GM18907 (cell line): Measurements from ENCODE around the gene IQUB.
"Not testable (repeated sequence)": the region's sequence is repeated elsewhere in the genome, so short reads cannot be mapped to it uniquely, and the experiment has no call there.

Experiments
- ATAC-seq: cut with Tn5 transposase; IDR thresholded peaks from one replicate; pipeline ENCODE4 v1.9.1; 2021; ENCODE audit warnings: mild to moderate bottlenecking, moderate library complexity; ENCODE audit not compliant: unreplicated experiment

IQUB gene

DNA sequence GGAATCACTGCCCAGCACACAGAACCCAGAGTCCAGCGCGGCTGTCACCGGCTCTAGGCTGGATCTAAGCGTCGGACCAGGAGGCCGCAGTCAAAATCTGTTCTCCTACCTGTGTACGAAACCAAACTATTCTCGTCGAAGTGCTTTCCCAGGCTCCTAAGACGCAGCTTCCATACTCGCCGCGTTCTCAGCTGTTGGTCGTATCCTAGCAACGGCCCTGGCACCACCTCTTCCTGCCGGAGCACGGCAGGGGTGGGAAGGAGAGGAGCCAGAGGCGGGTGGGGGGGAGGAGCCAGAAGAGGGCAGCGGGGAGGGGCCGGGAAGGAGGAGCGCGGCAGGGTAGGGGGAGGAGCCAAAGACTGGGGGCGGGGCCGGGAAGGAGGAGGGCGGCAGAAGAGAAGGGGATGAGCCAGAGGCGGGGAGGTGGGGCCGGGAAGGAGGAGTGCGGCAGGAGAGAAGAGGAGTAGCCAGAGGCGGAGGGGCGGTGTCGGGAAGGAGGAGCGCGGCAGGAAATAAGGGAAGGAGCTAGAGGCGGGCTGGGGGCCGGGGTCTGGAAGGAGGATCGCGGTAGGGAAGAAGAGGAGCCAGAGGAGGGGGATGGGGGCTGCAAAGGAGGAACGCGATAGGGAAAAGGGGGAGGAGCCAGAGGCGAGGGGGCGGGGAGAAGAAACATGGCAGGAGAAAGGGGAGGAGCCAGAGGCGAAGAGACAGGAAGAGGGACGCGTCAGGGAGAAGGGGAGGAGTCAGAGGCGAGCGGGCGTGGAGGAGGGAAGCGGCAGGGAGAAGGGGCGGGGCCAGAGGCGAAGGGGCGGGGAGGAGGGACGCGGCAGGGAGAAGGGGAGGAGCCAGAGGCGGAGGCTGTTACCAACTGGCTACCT is at the start of gene IQUB:
Gene IQUB (minus strand): TSS at position 213 of the 878 bp plus-strand sequence. CDS start 22,255 bp downstream, outside the sequence.
- peak; percentile 78 for ATAC-seq

DNA sequence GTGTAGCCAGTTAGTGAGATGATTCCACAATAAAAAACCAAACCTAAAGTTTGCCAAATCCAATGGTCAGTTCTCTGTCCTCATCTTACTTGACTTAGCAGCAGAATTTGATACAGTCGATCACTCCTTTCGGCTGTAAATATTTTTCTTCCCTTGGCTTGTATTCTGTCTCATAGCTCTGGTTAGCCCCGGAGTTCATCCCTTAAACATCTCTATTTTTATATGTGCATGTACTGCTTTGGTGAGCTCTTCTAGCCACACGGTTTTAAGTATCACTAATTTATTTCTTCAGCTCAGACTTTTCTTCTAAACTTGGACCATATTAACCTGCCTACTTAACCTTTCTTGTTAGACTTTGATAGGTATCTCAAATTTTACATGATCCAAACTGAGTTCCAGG is 49.4 kb upstream of the IQUB start:
- ATAC-seq = no peak

DNA sequence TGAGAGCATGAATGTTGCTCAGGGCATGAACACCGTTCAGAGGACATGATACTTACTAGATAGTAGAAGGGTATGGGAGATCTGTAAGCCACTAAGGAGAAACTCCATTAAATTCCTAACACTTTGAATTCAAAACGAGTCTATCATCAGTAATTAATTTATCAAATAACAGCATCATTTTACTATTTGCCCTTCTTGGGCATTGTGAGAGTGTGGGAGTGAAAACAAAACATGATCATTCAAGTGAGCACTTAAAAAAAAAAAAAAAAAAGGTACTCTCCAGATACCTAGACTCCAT is 46.7 kb upstream of the IQUB start:
- ATAC-seq = peak; percentile 7

DNA sequence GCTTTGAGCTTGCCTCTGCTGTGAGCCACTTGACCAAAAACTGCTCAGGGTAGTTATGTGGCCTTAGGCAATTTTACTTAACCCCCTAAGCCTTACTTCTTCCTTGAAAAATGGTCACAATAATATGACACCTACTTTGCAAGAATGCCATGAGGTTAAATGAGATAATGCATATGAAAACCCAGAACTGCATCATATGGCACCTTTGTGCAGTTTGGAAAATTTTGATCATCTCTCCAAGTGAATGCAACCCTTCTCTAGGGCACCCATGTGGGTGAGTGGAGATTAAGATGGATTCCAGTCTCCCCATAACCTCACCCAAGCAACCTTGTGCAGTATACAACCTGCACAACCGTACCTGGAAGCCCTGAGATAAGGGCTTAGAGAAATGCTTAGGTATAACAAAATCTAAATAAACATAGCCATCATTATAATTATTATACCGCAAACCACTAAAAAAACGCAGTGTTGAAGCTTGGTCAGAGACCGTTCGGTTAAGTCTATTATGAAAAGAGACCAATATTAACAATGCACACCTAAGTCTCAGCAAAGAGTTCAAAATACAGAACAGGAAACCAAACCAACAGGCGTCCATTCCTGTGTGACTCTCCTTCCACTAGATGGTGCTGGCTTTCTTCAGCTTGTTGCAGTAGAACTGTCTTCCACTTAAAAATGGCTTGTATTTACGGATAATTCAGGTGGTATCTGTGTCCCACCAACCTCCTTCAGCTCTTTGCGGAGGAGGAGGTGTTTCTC is 46.2 kb upstream of the IQUB start:
- ATAC-seq = peak; percentile 85

DNA sequence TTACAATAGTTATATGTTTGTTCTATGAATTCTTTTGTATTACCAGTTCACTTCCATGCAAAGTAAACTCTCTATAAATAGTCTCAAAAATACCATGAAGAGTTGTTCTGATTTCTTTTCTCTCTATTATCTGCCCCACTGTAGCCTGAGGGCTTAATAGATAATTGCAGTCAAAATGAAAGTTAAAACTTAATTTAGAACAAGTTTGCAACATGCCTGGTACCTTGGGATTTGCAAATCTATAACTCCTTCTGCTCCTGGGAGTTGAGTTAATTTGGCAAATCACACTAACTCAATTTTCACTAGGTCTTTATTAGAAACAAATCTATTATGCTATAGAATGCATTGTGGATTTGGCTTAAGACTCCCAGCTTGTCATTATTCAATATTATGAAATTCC is 45.0 kb upstream of the IQUB start:
- no peak for ATAC-seq

- ATAC-seq = no peak
Measured at GRCh38 chr7:123573896-123574467, 39.6 kb upstream of the IQUB start.

DNA sequence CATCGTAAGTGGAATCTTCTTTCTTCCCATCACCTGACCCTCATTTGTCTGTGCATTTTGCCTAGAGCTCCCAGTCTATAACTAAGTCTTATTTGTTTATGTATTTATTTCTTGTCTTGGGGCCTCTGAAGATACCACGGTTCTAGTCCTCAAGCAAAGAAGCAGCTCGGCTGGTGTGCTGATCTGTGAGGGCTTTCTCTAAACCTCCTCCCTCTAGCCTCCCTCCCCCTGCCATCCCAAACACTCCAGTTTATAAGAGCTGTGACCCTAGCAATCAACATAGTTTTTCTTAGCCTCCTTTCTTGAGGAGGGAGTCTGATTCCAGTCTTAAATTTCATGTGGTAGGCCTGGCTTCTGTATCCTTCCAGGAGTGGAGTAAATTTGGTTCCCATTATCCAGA is 38.9 kb upstream of the IQUB start:
- ATAC-seq = no peak

GRCh38 chr7:123571684-123572083 is 37.3 kb upstream of the IQUB start:
- no peak for ATAC-seq

DNA sequence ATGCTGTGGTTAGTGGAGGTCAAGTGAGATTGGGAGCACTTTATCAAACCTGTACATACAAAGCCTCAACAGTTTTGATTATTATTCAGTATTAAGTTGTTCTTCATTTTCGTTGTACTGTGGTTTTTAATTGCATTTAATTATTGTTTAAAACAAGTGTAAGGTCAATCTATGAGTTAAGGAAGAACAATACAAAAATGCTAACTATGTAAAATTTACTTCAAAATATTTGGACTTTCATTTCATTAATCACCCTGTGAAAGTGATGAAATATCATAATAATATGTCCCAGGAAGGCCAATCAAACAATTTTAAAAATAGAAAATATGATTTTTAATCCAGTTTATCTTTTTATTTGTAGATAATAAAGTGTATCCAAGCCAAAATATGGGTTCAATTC is 36.8 kb upstream of the IQUB start:
- no peak for ATAC-seq

DNA sequence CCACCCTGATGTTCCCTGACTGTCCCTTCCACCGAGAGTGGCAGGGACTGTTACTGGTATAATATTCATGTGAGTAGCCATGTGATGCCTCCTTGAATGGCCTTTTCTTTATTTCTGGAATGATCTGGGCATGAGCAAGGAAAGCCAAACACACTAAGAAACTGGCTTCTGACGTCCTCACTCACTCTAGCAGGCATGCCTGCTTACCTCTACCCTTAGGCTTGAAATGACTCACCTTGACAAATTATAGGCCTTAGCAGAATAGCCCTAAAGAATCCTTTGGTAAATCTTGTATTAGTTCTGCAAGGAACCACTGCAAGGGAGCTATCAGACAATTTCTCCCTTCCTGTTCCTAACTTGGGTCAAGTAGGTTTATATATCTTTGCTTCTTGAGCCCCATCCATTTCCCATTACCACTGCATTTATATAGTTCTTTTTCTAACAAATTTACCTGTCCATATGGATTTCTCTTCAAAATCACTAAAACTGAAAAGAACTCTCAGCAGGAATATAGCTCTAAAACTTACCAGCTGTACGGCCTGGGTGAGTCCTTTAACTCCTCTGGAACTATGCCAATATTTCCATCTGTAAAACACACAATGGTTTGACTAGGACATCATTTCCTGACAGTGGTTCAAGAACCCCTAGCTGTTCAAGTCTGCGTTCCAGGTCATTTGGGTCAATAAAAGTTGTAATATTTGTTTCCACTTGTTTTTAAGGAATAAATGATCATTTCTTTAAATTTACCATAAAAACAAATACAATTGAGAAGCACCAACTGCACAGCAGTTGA is 36.2 kb upstream of the IQUB start:
- ATAC-seq = peak; percentile 48

DNA sequence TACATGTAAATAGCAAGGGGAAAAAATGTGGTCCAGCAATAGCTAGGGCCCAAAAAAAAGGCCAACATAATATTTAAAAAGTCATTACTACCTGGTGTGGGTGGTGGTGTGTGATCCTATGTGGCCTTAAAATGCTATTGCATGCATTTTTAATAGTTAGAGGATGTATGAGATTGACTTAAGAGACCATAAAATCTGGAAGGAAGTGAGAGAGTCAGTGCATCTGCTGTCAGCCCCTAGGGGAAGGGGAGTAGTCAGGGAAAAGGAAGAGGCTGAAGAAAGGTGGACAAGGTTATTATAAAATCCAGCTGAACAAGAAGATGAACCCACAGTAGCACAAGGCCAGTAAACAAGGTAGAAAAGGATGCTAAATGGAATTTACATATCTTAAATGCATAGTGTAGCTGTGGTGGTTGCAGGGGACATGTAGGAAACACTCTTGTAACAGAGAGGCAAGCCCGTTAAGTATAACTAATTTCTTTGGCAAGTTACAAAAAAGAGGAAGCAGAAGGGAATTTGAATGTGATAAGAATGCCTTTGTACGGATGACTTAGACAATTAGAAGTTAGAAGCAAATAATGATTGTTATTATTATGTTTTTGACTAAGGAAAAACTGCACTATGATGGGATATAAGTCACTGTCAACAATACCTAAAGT is 35.1 kb upstream of the IQUB start:
- no peak for ATAC-seq

GRCh38 chr7:123562121-123562520 is 27.7 kb upstream of the IQUB start:
- ATAC-seq = no peak

- ATAC-seq = no peak
Measured at GRCh38 chr7:123558289-123558874, 24.0 kb upstream of the IQUB start.

- ATAC-seq = peak; percentile 98
Measured at GRCh38 chr7:123557398-123558288, 23.2 kb upstream of the IQUB start, which contains the start of gene NDUFA5. Gene NDUFA5, minus strand, starts transcription at chr7:123557818. Its CDS starts 23 bp downstream, at chr7:123557795.

- ATAC-seq = no peak
Measured at GRCh38 chr7:123557016-123557397, 22.6 kb upstream of the IQUB start.

DNA sequence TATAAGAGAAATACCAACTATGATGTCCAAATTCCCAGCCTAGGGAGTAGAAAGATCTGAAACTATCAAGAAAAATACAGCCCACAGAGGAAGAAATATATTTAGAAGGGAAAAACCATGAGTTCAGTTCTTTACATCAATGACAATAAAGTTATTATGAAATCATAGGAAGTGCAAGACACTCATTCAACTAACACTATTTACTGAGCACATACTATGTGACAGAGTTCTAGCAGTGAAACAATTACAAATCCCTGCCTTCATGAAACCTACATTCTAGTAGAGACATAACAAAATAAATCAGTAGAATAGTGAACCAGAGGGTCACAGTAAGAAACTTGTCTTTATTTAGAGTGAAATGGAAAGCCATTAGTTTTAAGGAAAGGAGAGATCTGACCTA is 21.1 kb upstream of the IQUB start:
- ATAC-seq = no peak

DNA sequence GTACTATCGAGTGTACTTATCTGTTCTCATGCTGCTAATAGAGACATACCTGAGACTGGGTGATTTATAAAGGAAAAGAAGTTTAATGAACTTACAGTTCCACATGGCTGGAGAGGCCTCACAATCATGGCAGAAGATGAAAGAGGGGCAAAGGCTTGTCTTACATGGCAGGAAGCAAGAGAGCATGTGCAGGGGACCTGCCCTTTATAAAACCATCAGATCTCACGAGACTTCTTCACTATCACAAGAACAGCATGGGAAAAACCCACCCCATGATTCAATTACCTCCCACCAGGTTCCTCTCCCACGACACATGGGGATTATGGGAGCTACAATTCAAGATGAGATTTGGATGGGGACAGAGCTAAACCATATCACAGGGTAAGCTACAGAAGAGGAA is 18.8 kb upstream of the IQUB start:
- ATAC-seq = no peak

- ATAC-seq = no peak
Measured at GRCh38 chr7:123552641-123553040, 18.2 kb upstream of the IQUB start.

- not testable (repeated sequence) for ATAC-seq
Measured at GRCh38 chr7:123552134-123552533, 17.7 kb upstream of the IQUB start.
